IMR-90 (cell line): ENCODE results near the gene MRPS34. TPM values are rescaled to one million over a fixed set of nuclear protein-coding genes. Genes with fewer than 3 reads are reported as not detected.

Experiments used
- ATAC-seq: fragments of 200-7000 bp; cut with Tn5 transposase; 2 replicates; pipeline ENCODE4 v1.9.1; 2020; ENCODE audit warnings: low read depth, mild to moderate bottlenecking, moderate library complexity
- BruUV-seq: library from RNA; stranded (reverse); fragments of 400-500 nt; replicated peaks from 2 replicates; lab custom pipeline; 2021; lab: Mats Ljungman, UMichigan
- CTCF ChIA-PET: fragments of 300-600 bp; formaldehyde crosslinking; extraction: SDS; loops from one replicate; lab custom pipeline; 2021; ENCODE audit warnings: antibody characterized with exemption; lab: Yijun Ruan, JAX
- POLR2A ChIA-PET: fragments of 300-600 bp; sonication (Branson Sonifier 250); formaldehyde crosslinking; loops from one replicate; lab custom pipeline; 2022; ENCODE audit warnings: antibody characterized with exemption; ENCODE audit not compliant: unreplicated experiment; lab: Charles Lee
- DNase-seq: peaks from one replicate; pipeline ENCODE4 v3.0.0; 2013
- H2AFZ ChIP-seq: replicated peaks from 2 replicates; pipeline ENCODE3; 2013; ENCODE audit warnings: low read length, mild to moderate bottlenecking; ENCODE audit not compliant: poor library complexity
- H2AK5ac ChIP-seq: 2 replicates; pipeline ENCODE4 v1.6.1; 2013; ENCODE audit warnings: low read depth, low read length, inconsistent platforms
- H2AK9ac ChIP-seq: replicated peaks from 2 replicates; pipeline ENCODE3; 2013; ENCODE audit warnings: mild to moderate bottlenecking, low read depth, low read length, moderate library complexity; ENCODE audit not compliant: poor library complexity
- H2BK120ac ChIP-seq: 2 replicates; pipeline ENCODE4 v1.6.1; 2013; ENCODE audit warnings: low read depth, low read length, inconsistent platforms
- H2BK15ac ChIP-seq: 3 replicates; pipeline ENCODE4 v1.6.1; 2013; ENCODE audit warnings: low read depth, low read length, inconsistent platforms
- H2BK20ac ChIP-seq: 2 replicates; pipeline ENCODE4 v1.6.1; 2013; ENCODE audit warnings: low read depth, mild to moderate bottlenecking, inconsistent platforms, low read length, moderate library complexity
- H2BK5ac ChIP-seq: 2 replicates; pipeline ENCODE4 v1.6.1; 2013; ENCODE audit warnings: mild to moderate bottlenecking, low read depth, low read length, inconsistent platforms; ENCODE audit not compliant: poor library complexity, severe bottlenecking
- H3K14ac ChIP-seq: replicated peaks from 2 replicates; pipeline ENCODE4 v1.6.1; 2013; ENCODE audit warnings: low read depth, low read length, inconsistent platforms
- H3K18ac ChIP-seq: 2 replicates; pipeline ENCODE4 v1.6.1; 2013; ENCODE audit warnings: low read depth, low read length, control low read depth
- H3K23ac ChIP-seq: 2 replicates; pipeline ENCODE4 v1.6.1; 2013; ENCODE audit warnings: low read depth, low read length, inconsistent platforms
- H3K27ac ChIP-seq: 2 replicates; pipeline ENCODE4 v1.5.1; 2013; ENCODE audit warnings: mild to moderate bottlenecking, control low read depth, low read length; ENCODE audit not compliant: insufficient read depth
- H3K27me3 ChIP-seq: 2 replicates; pipeline ENCODE4 v1.6.1; 2013; ENCODE audit warnings: low read length; ENCODE audit not compliant: control insufficient read depth, insufficient read depth
- H3K36me3 ChIP-seq: 2 replicates; pipeline ENCODE4 v1.6.1; 2013; ENCODE audit warnings: low read length, mixed read lengths; ENCODE audit not compliant: control insufficient read depth, insufficient read depth
- H3K4ac ChIP-seq: 2 replicates; pipeline ENCODE4 v1.6.1; 2013; ENCODE audit warnings: low read depth, low read length, inconsistent platforms
- H3K4me1 ChIP-seq: 2 replicates; pipeline ENCODE4 v1.6.1; 2013; ENCODE audit warnings: low read length, mixed read lengths; ENCODE audit not compliant: control insufficient read depth, insufficient read depth
- H3K4me2 ChIP-seq: 2 replicates; pipeline ENCODE4 v1.6.1; 2013; ENCODE audit warnings: low read depth, mild to moderate bottlenecking, control low read depth, low read length, moderate library complexity
- H3K4me3 ChIP-seq: 2 replicates; pipeline ENCODE4 v1.5.1; 2013; ENCODE audit warnings: low read depth, mild to moderate bottlenecking, control low read depth, low read length, moderate library complexity; ENCODE audit not compliant: insufficient read depth
- H3K56ac ChIP-seq: 2 replicates; pipeline ENCODE4 v1.6.1; 2013; ENCODE audit warnings: low read length, inconsistent platforms; ENCODE audit not compliant: insufficient read depth; ENCODE audit errors: extremely low read depth
- H3K79me1 ChIP-seq, 2 experiments: 2 replicates each; pipeline ENCODE4 v1.6.1; 2013; ENCODE audit warnings: low read length in 2 of 2, inconsistent platforms in 1 of 2, low read depth in 1 of 2
- H3K9ac ChIP-seq: 2 replicates; pipeline ENCODE4 v1.6.1; 2013; ENCODE audit warnings: low read depth, low read length, control low read depth
- H3K9me1 ChIP-seq: 2 replicates; pipeline ENCODE4 v1.6.1; 2013; ENCODE audit warnings: low read length, inconsistent platforms; ENCODE audit not compliant: insufficient read depth
- H3K9me3 ChIP-seq: 2 replicates; pipeline ENCODE4 v1.6.1; 2013; ENCODE audit warnings: low read length; ENCODE audit not compliant: control insufficient read depth, insufficient read depth
- H4K20me1 ChIP-seq: 2 replicates; pipeline ENCODE4 v1.6.1; 2013; ENCODE audit warnings: low read length, inconsistent platforms; ENCODE audit not compliant: insufficient read depth
- H4K5ac ChIP-seq: 2 replicates; pipeline ENCODE4 v1.6.1; 2013; ENCODE audit warnings: mild to moderate bottlenecking, low read depth, low read length, control low read depth
- H4K8ac ChIP-seq, 2 experiments: 2 replicates each; pipeline ENCODE4 v1.6.1; 2013; ENCODE audit warnings: low read depth in 2 of 2, low read length in 2 of 2, control low read depth in 1 of 2, inconsistent platforms in 1 of 2
- H4K91ac ChIP-seq: 2 replicates; pipeline ENCODE4 v1.6.1; 2013; ENCODE audit warnings: low read depth, low read length, inconsistent platforms; ENCODE audit not compliant: insufficient read depth
- POLR2A ChIP-seq: IDR thresholded peaks from 2 replicates; pipeline ENCODE4 v1.6.1; 2012; ENCODE audit warnings: mild to moderate bottlenecking, low read depth, low read length
- WGBS, 2 experiments: methylation state at CpG; one replicate each; pipeline versions ENCODE4 v1.1.5 to v1.1.7; 2013; ENCODE audit warnings: missing lambda C conversion rate in 2 of 2; ENCODE audit not compliant: insufficient read length in 1 of 2; ENCODE audit errors: extremely low coverage in 2 of 2; 5-methylcytosine and 5-hydroxymethylcytosine counted together
- dilution Hi-C: fragments of 300-500 bp; cut with HindIII; formaldehyde crosslinking; loops from one replicate; pipeline ENCODE4 v1.14.3; 2018; ENCODE audit warnings: low sequenced_read_pairs; ENCODE audit not compliant: unreplicated experiment
- in situ Hi-C: fragments of 300-500 bp; cut with MboI; formaldehyde crosslinking; loops from 3 replicates; pipeline ENCODE4 v1.14.3; 2019; ENCODE audit warnings: low sequenced_read_pairs, inconsistent platforms, mixed read lengths
- intact Hi-C: fragments of 100-400 bp; cut with micrococcal nuclease; formaldehyde crosslinking; loops from 2 replicates; pipeline ENCODE4 v1.10.0; 2022
- polyA plus RNA-seq, 3 experiments: library from polyadenylated mRNA; depleted of rRNA; stranded (reverse); fragments of >200 nt; gene quantifications; 2 replicates each; pipeline ENCODE4 v1.2.3, GENCODE V29; 2012; ENCODE audit warnings: low replicate concordance in 1 of 3
- total RNA-seq: library from RNA; depleted of rRNA; stranded (reverse); fragments of >200 nt; gene quantifications from 2 replicates; pipeline ENCODE4 v1.2.3, GENCODE V29; 2012

Gene MRPS34
- total and polyA plus RNA-seq, 2 of the 4 experiments (the other 2 are of a cell fraction), result 68.5 to 80.4 TPM

GRCh38 chr16:1766231-1766630 lies 6.7 kb downstream of the MRPS34 start:
- dilution Hi-C loops (no loop called here), intact Hi-C loops (no loop called here), in situ Hi-C loops (no loop called here)
- Histone ChIP-seq H4K8ac (no peak overlapping the region), H2BK20ac (no peak overlapping the region), H3K4me3 (no peak overlapping the region), H2AK5ac (no peak overlapping the region), H4K5ac (no peak overlapping the region), H3K18ac (no peak overlapping the region), H3K56ac (no peak overlapping the region), H2BK120ac (no peak overlapping the region), H3K4ac (no peak overlapping the region), H3K14ac (no peak overlapping the region), H3K23ac (no peak overlapping the region), H2BK15ac (no peak overlapping the region), H3K79me1 (peaks cover 0 to 15% of the 10 kb centered on the region in 2 experiments; a peak in 1 of 4 replicates), H3K36me3 (peaks cover 68% of the 10 kb centered on the region), H3K4me2 (no peak overlapping the region), H3K9ac (no peak overlapping the region), H4K20me1 (peaks cover 17% of the 10 kb centered on the region), H3K4me1 (no peaks in the 10 kb centered on the region), H2BK5ac (no peak overlapping the region), H4K91ac (no peak overlapping the region), H2AK9ac (no peak overlapping the region), H3K27me3 (no peaks in the 10 kb centered on the region), H3K27ac (no peak overlapping the region), H3K9me1 (no peaks in the 10 kb centered on the region), H2AFZ (no peak overlapping the region), H3K9me3 (no peaks in the 10 kb centered on the region)
- no peak for DNase-seq
- BruUV-seq, result no TSS peak
- WGBS, 2 experiments, result 96% methylated on average over 5 of the region's 19 CpGs; no CpG with 5 or more reads in 1 of the 2 experiments
- no peak for TF ChIP-seq POLR2A
- POLR2A ChIA-PET, result no interaction called here
- no peak for ATAC-seq
- CTCF ChIA-PET, result no interaction called here
